MM.1S (cell line): Measurements from ENCODE around the gene PAK4.

Experiments used
- DNase-seq: peaks from one replicate; pipeline ENCODE4 v3.0.0-alpha.2; 2015
- H2AFZ ChIP-seq: fragments of 300-600 bp; sonication (generic); 2 replicates; pipeline ENCODE4 v1.6.0; 2016; ENCODE audit warnings: antibody characterized with exemption, low read length
- H3F3A ChIP-seq: fragments of 300-600 bp; sonication (generic); 2 replicates; pipeline ENCODE4 v1.6.1; 2016; ENCODE audit warnings: mild to moderate bottlenecking, antibody characterized with exemption, low read length, moderate library complexity, mixed read lengths; ENCODE audit not compliant: insufficient read depth
- H3K27ac ChIP-seq: fragments of 300-600 bp; sonication (generic); 2 replicates; pipeline ENCODE4 v1.5.1; 2016; ENCODE audit warnings: mild to moderate bottlenecking, low read length
- H3K27me3 ChIP-seq: fragments of 300-600 bp; sonication (generic); replicated peaks from 2 replicates; pipeline ENCODE4 v1.6.0; 2016; ENCODE audit warnings: low read length; ENCODE audit not compliant: insufficient read depth
- H3K36me3 ChIP-seq: fragments of 300-600 bp; sonication (generic); replicated peaks from 2 replicates; pipeline ENCODE4 v1.6.1; 2016; ENCODE audit warnings: mild to moderate bottlenecking, low read length, mixed read lengths; ENCODE audit not compliant: insufficient read depth
- H3K4me1 ChIP-seq: fragments of 300-600 bp; sonication (generic); 2 replicates; pipeline ENCODE4 v1.6.1; 2016; ENCODE audit warnings: low read length, mixed read lengths
- H3K4me2 ChIP-seq: fragments of 300-600 bp; sonication (generic); 2 replicates; pipeline ENCODE4 v1.6.0; 2016; ENCODE audit warnings: low read depth, low read length
- H3K4me3 ChIP-seq: fragments of 300-600 bp; sonication (generic); 2 replicates; pipeline ENCODE4 v1.5.1; 2016; ENCODE audit warnings: low read length, mixed read lengths
- H3K79me2 ChIP-seq: fragments of 300-600 bp; sonication (generic); 2 replicates; pipeline ENCODE4 v1.6.1; 2016; ENCODE audit warnings: mixed run types, low read length, mixed read lengths
- H3K9ac ChIP-seq: fragments of 300-600 bp; sonication (generic); 2 replicates; pipeline ENCODE4 v1.6.1; 2016; ENCODE audit warnings: low read length, mixed read lengths
- H3K9me2 ChIP-seq: fragments of 300-600 bp; sonication (generic); replicated peaks from 2 replicates; pipeline ENCODE4 v1.6.1; 2016; ENCODE audit warnings: mild to moderate bottlenecking, low read length, mixed read lengths; ENCODE audit not compliant: insufficient read depth
- H3K9me3 ChIP-seq: fragments of 300-600 bp; sonication (generic); replicated peaks from 2 replicates; pipeline ENCODE4 v1.6.1; 2016; ENCODE audit warnings: mild to moderate bottlenecking, low read length, mixed read lengths; ENCODE audit not compliant: insufficient read depth
- H4K20me1 ChIP-seq: fragments of 300-600 bp; sonication (generic); 2 replicates; pipeline ENCODE4 v1.6.1; 2016; ENCODE audit warnings: mild to moderate bottlenecking, low read length, moderate library complexity, mixed read lengths; ENCODE audit not compliant: insufficient read depth
- EZH2 ChIP-seq: fragments of 300-600 bp; sonication (generic); optimal IDR thresholded peaks from 2 replicates; pipeline ENCODE3; 2017; ENCODE audit warnings: low read depth, mild to moderate bottlenecking, antibody characterized with exemption, low read length, mixed read lengths
- EZH2phosphoT487 ChIP-seq: fragments of 300-600 bp; sonication (generic); IDR thresholded peaks from 2 replicates; pipeline ENCODE4 v1.6.1; 2018; ENCODE audit warnings: antibody characterized with exemption, low read length
- TF ChIP-seq, protein P1 (sequence below): fragments of 300-600 bp; sonication (generic); IDR thresholded peaks from 2 replicates; pipeline ENCODE4 v1.5.1; 2016; ENCODE audit warnings: antibody characterized with exemption, low read length, mixed read lengths

Gene PAK4

DNA sequence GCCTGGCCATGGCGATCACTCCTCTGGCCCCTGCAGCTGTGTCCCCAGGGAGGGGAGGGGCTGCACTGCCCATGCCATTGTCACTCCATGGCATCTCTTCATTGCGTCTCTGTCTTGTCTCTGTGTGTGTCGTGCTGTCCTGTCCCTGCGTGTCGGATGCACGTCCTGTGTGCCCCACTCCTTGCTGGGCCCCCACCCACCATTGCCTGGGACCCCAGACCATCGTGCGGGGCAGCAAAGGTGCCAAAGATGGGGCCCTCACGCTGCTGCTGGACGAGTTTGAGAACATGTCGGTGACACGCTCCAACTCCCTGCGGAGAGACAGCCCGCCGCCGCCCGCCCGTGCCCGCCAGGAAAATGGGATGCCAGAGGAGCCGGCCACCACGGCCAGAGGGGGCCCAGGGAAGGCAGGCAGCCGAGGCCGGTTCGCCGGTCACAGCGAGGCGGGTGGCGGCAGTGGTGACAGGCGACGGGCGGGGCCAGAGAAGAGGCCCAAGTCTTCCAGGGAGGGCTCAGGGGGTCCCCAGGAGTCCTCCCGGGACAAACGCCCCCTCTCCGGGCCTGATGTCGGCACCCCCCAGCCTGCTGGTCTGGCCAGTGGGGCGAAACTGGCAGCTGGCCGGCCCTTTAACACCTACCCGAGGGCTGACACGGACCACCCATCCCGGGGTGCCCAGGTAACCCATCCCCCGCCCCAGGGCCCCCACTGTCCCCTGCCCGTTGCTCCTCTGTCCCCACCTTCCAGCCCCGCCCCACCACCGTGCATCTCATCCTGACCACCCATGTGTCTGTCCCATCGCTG is 47.3 kb downstream of the PAK4 start:
- Histone ChIP-seq H3K27ac (no peak overlapping the region), H3K4me2 (no peak overlapping the region), H2AFZ (no peak overlapping the region), H3K9me3 (no peaks in the 10 kb centered on the region), H3K9ac (no peak overlapping the region), H3K27me3 (no peaks in the 10 kb centered on the region), H3F3A (no peaks in the 10 kb centered on the region), H3K79me2 (no peaks in the 10 kb centered on the region), H4K20me1 (no peaks in the 10 kb centered on the region), H3K36me3 (no peaks in the 10 kb centered on the region), H3K4me3 (no peak overlapping the region), H3K4me1 (no peaks in the 10 kb centered on the region), H3K9me2 (no peaks in the 10 kb centered on the region)
- DNase-seq: no peak
- no peak for TF ChIP-seq EZH2phosphoT487
- TF ChIP-seq, protein P1, sequence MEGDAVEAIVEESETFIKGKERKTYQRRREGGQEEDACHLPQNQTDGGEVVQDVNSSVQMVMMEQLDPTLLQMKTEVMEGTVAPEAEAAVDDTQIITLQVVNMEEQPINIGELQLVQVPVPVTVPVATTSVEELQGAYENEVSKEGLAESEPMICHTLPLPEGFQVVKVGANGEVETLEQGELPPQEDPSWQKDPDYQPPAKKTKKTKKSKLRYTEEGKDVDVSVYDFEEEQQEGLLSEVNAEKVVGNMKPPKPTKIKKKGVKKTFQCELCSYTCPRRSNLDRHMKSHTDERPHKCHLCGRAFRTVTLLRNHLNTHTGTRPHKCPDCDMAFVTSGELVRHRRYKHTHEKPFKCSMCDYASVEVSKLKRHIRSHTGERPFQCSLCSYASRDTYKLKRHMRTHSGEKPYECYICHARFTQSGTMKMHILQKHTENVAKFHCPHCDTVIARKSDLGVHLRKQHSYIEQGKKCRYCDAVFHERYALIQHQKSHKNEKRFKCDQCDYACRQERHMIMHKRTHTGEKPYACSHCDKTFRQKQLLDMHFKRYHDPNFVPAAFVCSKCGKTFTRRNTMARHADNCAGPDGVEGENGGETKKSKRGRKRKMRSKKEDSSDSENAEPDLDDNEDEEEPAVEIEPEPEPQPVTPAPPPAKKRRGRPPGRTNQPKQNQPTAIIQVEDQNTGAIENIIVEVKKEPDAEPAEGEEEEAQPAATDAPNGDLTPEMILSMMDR: no peak
- TF ChIP-seq EZH2: no peak

DNA sequence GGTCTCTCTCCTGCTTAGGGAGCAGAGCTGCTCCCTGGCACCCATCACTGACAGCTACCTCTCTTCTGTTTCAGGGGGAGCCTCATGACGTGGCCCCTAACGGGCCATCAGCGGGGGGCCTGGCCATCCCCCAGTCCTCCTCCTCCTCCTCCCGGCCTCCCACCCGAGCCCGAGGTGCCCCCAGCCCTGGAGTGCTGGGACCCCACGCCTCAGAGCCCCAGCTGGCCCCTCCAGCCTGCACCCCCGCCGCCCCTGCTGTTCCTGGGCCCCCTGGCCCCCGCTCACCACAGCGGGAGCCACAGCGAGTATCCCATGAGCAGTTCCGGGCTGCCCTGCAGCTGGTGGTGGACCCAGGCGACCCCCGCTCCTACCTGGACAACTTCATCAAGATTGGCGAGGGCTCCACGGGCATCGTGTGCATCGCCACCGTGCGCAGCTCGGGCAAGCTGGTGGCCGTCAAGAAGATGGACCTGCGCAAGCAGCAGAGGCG is 48.0 kb downstream of the PAK4 start:
- no peaks in the 10 kb centered on the region for H3K36me3 ChIP-seq

DNA sequence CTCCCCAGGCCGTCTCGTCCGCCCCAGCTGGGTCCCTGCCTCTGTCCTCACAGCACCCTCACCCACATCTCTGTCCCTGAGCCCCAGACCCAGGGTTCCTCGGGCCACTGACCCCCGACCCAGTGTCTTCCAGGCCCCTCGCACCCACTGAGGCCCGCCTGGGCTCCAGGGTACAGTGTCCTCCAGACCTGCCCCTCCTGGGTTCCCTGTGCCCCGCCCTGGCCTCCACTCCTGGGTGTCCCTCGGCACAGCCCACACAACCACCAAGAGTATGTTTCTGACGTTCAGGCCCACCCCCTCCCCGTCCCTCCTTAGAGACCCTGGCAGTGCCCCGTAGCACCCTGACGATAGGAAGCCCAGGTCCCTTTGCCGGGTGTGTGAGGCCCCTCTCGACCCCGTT is 48.6 kb downstream of the PAK4 start:
- Histone ChIP-seq H3K27me3 (no peaks in the 10 kb centered on the region), H3F3A (no peaks in the 10 kb centered on the region), H3K4me1 (no peaks in the 10 kb centered on the region), H3K9me3 (no peaks in the 10 kb centered on the region), H3K36me3 (no peaks in the 10 kb centered on the region), H4K20me1 (no peaks in the 10 kb centered on the region), H3K27ac (no peak overlapping the region), H3K9ac (no peak overlapping the region), H3K4me3 (no peak overlapping the region), H3K79me2 (no peaks in the 10 kb centered on the region), H3K4me2 (no peak overlapping the region), H2AFZ (no peak overlapping the region), H3K9me2 (no peaks in the 10 kb centered on the region)
- DNase-seq: no peak
- TF ChIP-seq, protein P1: no peak
- TF ChIP-seq EZH2: no peak
- no peak for TF ChIP-seq EZH2phosphoT487

More for the DNA sequence above, 48.0 kb downstream of the PAK4 start:
- Histone ChIP-seq H3K27me3 (no peaks in the 10 kb centered on the region), H3F3A (no peaks in the 10 kb centered on the region), H2AFZ (no peak overlapping the region), H3K9me3 (no peaks in the 10 kb centered on the region), H3K9me2 (no peaks in the 10 kb centered on the region), H3K4me2 (no peak overlapping the region), H3K4me1 (no peaks in the 10 kb centered on the region), H3K27ac (no peak overlapping the region), H3K79me2 (no peaks in the 10 kb centered on the region), H3K4me3 (no peak overlapping the region), H3K9ac (no peak overlapping the region), H4K20me1 (no peaks in the 10 kb centered on the region)
- TF ChIP-seq EZH2: no peak
- TF ChIP-seq EZH2phosphoT487: no peak
- TF ChIP-seq, protein P1: no peak
- DNase-seq: no peak
